GOT3 (cell line): ENCODE data around the gene MIA3.

Source experiments
- DNase-seq: peaks from one replicate; lab custom pipeline; 2025; ENCODE audit warnings: mixed read lengths; lab: John Stamatoyannopoulos, UW

MIA3 gene

GRCh38 chr1:222618880-222619596 lies 1.1 kb downstream of the MIA3 start:
- no peak for DNase-seq

- no peak for DNase-seq
Observed at GRCh38 chr1:222620566-222620965, 2.7 kb downstream of the MIA3 start.

GRCh38 chr1:222622765-222623164 lies 4.9 kb downstream of the MIA3 start:
- no peak for DNase-seq

GRCh38 chr1:222623458-222623857 lies 5.6 kb downstream of the MIA3 start:
- no peak for DNase-seq

- DNase-seq: no peak
Observed at GRCh38 chr1:222624214-222624613, 6.3 kb downstream of the MIA3 start.

- peak; percentile 32 for DNase-seq
Observed at GRCh38 chr1:222627232-222627631, 9.3 kb downstream of the MIA3 start.

GRCh38 chr1:222629921-222630535 lies 12.1 kb downstream of the MIA3 start:
- DNase-seq: no peak

GRCh38 chr1:222631611-222632208 lies 13.8 kb downstream of the MIA3 start:
- no peak for DNase-seq

- DNase-seq: no peak
Observed at GRCh38 chr1:222632749-222633148, 14.9 kb downstream of the MIA3 start.

GRCh38 chr1:222634180-222635013 lies 16.5 kb downstream of the MIA3 start:
- DNase-seq: no peak

GRCh38 chr1:222641269-222641948 lies 23.5 kb downstream of the MIA3 start:
- no peak for DNase-seq

- DNase-seq: no peak
Observed at GRCh38 chr1:222642468-222642867, 24.6 kb downstream of the MIA3 start.

GRCh38 chr1:222643606-222643937 lies 25.7 kb downstream of the MIA3 start:
- DNase-seq: no peak

GRCh38 chr1:222643938-222644635 lies 26.2 kb downstream of the MIA3 start:
- peak; percentile 85 for DNase-seq

- DNase-seq: no peak
Observed at GRCh38 chr1:222644636-222644980, 26.7 kb downstream of the MIA3 start.

- no peak for DNase-seq
Observed at GRCh38 chr1:222652676-222653075, 34.8 kb downstream of the MIA3 start.

- DNase-seq: no peak
Observed at GRCh38 chr1:222653178-222653827, 35.4 kb downstream of the MIA3 start.

- no peak for DNase-seq
Observed at GRCh38 chr1:222654849-222655248, 37.0 kb downstream of the MIA3 start.

GRCh38 chr1:222656391-222657155 lies 38.7 kb downstream of the MIA3 start:
- no peak for DNase-seq

- no peak for DNase-seq
Observed at GRCh38 chr1:222657899-222658298, 40.0 kb downstream of the MIA3 start.
